ENCODE results near the gene CDC14A.

The CDC14A gene

DNA sequence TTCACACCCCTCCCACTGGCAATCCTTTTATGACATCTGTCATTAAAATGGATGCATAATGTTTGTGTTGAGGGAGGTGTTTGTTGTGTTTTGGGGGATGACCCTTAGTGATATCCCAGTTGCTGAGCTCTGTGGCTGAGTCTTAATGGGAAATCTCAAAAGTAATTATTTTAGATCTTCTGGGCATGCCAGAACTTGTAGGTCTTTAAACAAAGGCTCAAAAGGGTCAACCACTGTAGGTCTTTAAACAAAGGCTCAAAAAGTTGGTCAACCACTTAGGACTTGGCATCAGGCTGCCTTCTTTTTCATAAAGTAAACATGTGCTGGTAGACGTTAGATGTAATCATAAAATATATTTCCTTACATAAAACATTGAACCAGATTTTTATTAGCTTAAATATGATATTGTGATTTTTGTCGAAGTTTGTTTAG is 78.0 kb downstream of the CDC14A start:
- no peaks in the 10 kb centered on the region for H3K27me3 ChIP-seq (ENCODE audit: control insufficient read depth, low read length)
- H3K9me2 ChIP-seq (replicated peaks; ENCODE audit: control insufficient read depth, low read length), result no peaks in the 10 kb centered on the region
- no peaks in the 10 kb centered on the region for H3K4me1 ChIP-seq (ENCODE audit: control insufficient read depth, low read length)
- H3K4me3 ChIP-seq (ENCODE audit: low read length), result no peak overlapping the region
- no peaks in the 10 kb centered on the region for H3K9me3 ChIP-seq (ENCODE audit: control insufficient read depth, insufficient read depth, low read length)
- no peak overlapping the region for H3K27ac ChIP-seq (ENCODE audit: low read depth, low read length)
- H4K20me1 ChIP-seq (ENCODE audit: control insufficient read depth, insufficient read depth, low read depth, low read length), result no peaks in the 10 kb centered on the region
- H3K4me2 ChIP-seq (ENCODE audit: low read length), result no peak overlapping the region
- TF ChIP-seq, protein P1, sequence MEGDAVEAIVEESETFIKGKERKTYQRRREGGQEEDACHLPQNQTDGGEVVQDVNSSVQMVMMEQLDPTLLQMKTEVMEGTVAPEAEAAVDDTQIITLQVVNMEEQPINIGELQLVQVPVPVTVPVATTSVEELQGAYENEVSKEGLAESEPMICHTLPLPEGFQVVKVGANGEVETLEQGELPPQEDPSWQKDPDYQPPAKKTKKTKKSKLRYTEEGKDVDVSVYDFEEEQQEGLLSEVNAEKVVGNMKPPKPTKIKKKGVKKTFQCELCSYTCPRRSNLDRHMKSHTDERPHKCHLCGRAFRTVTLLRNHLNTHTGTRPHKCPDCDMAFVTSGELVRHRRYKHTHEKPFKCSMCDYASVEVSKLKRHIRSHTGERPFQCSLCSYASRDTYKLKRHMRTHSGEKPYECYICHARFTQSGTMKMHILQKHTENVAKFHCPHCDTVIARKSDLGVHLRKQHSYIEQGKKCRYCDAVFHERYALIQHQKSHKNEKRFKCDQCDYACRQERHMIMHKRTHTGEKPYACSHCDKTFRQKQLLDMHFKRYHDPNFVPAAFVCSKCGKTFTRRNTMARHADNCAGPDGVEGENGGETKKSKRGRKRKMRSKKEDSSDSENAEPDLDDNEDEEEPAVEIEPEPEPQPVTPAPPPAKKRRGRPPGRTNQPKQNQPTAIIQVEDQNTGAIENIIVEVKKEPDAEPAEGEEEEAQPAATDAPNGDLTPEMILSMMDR (IDR thresholded peaks at IDR 0.05; ENCODE audit: low read depth, low read length, poor library complexity, severe bottlenecking), result no peak
- no peak for TF ChIP-seq EZH2phosphoT487 (IDR thresholded peaks at IDR 0.05; ENCODE audit: borderline replicate concordance, low read length)
- no peaks in the 10 kb centered on the region for H3F3A ChIP-seq (ENCODE audit: control insufficient read depth, insufficient read depth)
- H3K36me3 ChIP-seq (ENCODE audit: control insufficient read depth, low read length), result no peaks in the 10 kb centered on the region
- no peaks in the 10 kb centered on the region for H3K79me2 ChIP-seq (ENCODE audit: control insufficient read depth, low read length)

DNA sequence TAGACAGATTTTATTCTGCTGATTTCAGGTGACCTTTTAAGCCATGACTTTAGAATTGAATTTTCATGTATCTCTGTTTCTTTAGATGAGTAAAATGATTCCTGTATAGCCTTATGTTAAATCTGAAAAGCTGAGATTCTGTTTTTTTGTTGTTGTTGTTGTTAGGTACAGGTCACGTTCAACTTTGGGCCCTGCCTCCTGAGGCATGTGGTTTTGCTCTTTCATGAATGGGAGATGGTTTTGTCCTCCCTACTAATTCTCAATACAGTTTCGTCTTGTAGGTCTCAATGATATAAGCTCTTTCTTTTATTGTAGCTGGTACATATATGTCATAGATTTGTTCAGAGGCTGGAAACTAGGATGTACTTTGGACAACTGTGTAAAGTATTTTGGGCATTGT is 79.6 kb downstream of the CDC14A start:
- no peaks in the 10 kb centered on the region for H3F3A ChIP-seq (ENCODE audit: control insufficient read depth, insufficient read depth)
- H3K27ac ChIP-seq (ENCODE audit: low read depth, low read length), result no peak overlapping the region
- H3K36me3 ChIP-seq (ENCODE audit: control insufficient read depth, low read length), result no peaks in the 10 kb centered on the region
- H3K4me3 ChIP-seq (ENCODE audit: low read length), result no peak overlapping the region
- H4K20me1 ChIP-seq (ENCODE audit: control insufficient read depth, insufficient read depth, low read depth, low read length), result no peaks in the 10 kb centered on the region
- no peaks in the 10 kb centered on the region for H3K27me3 ChIP-seq (ENCODE audit: control insufficient read depth, low read length)
- no peaks in the 10 kb centered on the region for H3K4me1 ChIP-seq (ENCODE audit: control insufficient read depth, low read length)
- H3K79me2 ChIP-seq (ENCODE audit: control insufficient read depth, low read length), result no peaks in the 10 kb centered on the region
- no peaks in the 10 kb centered on the region for H3K9me2 ChIP-seq (replicated peaks; ENCODE audit: control insufficient read depth, low read length)
- no peaks in the 10 kb centered on the region for H3K9me3 ChIP-seq (ENCODE audit: control insufficient read depth, insufficient read depth, low read length)
- no peak overlapping the region for H3K4me2 ChIP-seq (ENCODE audit: low read length)
- TF ChIP-seq EZH2phosphoT487 (IDR thresholded peaks at IDR 0.05; ENCODE audit: borderline replicate concordance, low read length), result no peak

DNA sequence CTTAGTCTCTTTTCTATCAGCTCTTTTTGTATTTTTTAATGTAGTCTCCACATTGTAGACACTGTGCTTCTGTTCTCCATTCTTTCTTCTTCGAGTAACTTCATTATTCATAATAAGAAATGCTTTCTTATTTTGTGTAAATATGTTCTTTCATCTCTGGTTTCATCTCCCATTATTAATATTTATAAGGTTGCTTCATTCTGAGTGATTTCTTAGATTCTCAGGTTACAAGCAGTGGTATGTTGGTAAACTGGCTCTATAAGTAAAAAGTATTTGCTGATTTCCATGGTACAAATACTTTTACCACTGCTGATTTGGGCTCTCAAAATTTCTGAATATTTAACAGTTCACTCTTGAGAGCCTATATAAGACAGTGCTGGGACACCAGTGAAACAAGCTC is 81.3 kb downstream of the CDC14A start:
- H3K27ac ChIP-seq (ENCODE audit: low read depth, low read length), result no peak overlapping the region
- H3F3A ChIP-seq (ENCODE audit: control insufficient read depth, insufficient read depth), result no peaks in the 10 kb centered on the region
- H3K27me3 ChIP-seq (ENCODE audit: control insufficient read depth, low read length), result no peaks in the 10 kb centered on the region
- no peaks in the 10 kb centered on the region for H3K9me3 ChIP-seq (ENCODE audit: control insufficient read depth, insufficient read depth, low read length)
- no peaks in the 10 kb centered on the region for H3K36me3 ChIP-seq (ENCODE audit: control insufficient read depth, low read length)
- no peak overlapping the region for H3K4me3 ChIP-seq (ENCODE audit: low read length)
- TF ChIP-seq EZH2phosphoT487 (IDR thresholded peaks at IDR 0.05; ENCODE audit: borderline replicate concordance, low read length), result no peak
- TF ChIP-seq, protein P1 (IDR thresholded peaks at IDR 0.05; ENCODE audit: low read depth, low read length, poor library complexity, severe bottlenecking), result no peak
- H3K79me2 ChIP-seq (ENCODE audit: control insufficient read depth, low read length), result no peaks in the 10 kb centered on the region
- no peaks in the 10 kb centered on the region for H3K4me1 ChIP-seq (ENCODE audit: control insufficient read depth, low read length)
- no peaks in the 10 kb centered on the region for H4K20me1 ChIP-seq (ENCODE audit: control insufficient read depth, insufficient read depth, low read depth, low read length)
- H3K4me2 ChIP-seq (ENCODE audit: low read length), result no peak overlapping the region
- H3K9me2 ChIP-seq (replicated peaks; ENCODE audit: control insufficient read depth, low read length), result no peaks in the 10 kb centered on the region

DNA sequence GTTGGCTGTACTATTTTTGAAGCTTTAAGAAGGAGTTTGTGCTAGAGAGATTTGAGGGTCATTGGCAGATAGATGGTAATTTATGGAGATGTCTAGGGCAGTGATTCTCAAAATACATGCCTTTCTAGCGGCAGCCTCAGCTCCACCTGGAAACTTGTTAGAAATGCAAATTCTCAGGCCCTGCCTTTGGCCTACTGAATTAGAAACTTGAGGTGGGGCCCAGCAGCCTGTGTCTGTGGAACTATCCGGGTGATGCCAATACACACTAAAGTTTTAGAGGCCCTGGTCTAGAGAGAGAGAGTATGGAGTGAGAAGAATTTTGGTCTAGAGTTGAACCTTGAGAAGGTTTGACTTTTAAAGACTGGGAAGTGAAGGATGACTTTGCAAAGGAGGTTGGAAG is 82.5 kb downstream of the CDC14A start:
- Histone ChIP-seq H3K4me1 (ENCODE audit: control insufficient read depth, low read length) (no peaks in the 10 kb centered on the region), H4K20me1 (ENCODE audit: control insufficient read depth, insufficient read depth, low read depth, low read length) (no peaks in the 10 kb centered on the region), H3F3A (ENCODE audit: control insufficient read depth, insufficient read depth) (no peaks in the 10 kb centered on the region), H3K27me3 (ENCODE audit: control insufficient read depth, low read length) (no peaks in the 10 kb centered on the region), H3K4me2 (ENCODE audit: low read length) (no peak overlapping the region), H3K27ac (ENCODE audit: low read depth, low read length) (no peak overlapping the region), H3K9me3 (ENCODE audit: control insufficient read depth, insufficient read depth, low read length) (no peaks in the 10 kb centered on the region), H3K9me2 (replicated peaks; ENCODE audit: control insufficient read depth, low read length) (no peaks in the 10 kb centered on the region), H3K4me3 (ENCODE audit: low read length) (no peak overlapping the region), H3K36me3 (ENCODE audit: control insufficient read depth, low read length) (no peaks in the 10 kb centered on the region), H3K79me2 (ENCODE audit: control insufficient read depth, low read length) (no peaks in the 10 kb centered on the region)
- TF ChIP-seq, protein P1 (IDR thresholded peaks at IDR 0.05; ENCODE audit: low read depth, low read length, poor library complexity, severe bottlenecking), result no peak
- no peak for TF ChIP-seq EZH2phosphoT487 (IDR thresholded peaks at IDR 0.05; ENCODE audit: borderline replicate concordance, low read length)

Data from DOHH2 (cell line).